Lower leg skin (tissue), 3 donors: ENCODE results near the gene EML6.

ENCODE experiments used
- POLR2A ChIP-seq, 2 donors: fragments of 450-650 bp; IDR thresholded peaks; one replicate each; pipeline ENCODE4 v1.6.1; 2016 to 2017; ENCODE audit warnings: antibody characterized with exemption in 2 of 2, mild to moderate bottlenecking in 1 of 2, moderate library complexity in 1 of 2
- TF ChIP-seq, protein P1 (sequence below), 3 donors: fragments of 450-650 bp; IDR thresholded peaks; one replicate each; pipeline ENCODE4 v1.5.1; 2016; ENCODE audit warnings: antibody characterized with exemption in 3 of 3, mild to moderate bottlenecking in 3 of 3, moderate library complexity in 2 of 3

DNA sequence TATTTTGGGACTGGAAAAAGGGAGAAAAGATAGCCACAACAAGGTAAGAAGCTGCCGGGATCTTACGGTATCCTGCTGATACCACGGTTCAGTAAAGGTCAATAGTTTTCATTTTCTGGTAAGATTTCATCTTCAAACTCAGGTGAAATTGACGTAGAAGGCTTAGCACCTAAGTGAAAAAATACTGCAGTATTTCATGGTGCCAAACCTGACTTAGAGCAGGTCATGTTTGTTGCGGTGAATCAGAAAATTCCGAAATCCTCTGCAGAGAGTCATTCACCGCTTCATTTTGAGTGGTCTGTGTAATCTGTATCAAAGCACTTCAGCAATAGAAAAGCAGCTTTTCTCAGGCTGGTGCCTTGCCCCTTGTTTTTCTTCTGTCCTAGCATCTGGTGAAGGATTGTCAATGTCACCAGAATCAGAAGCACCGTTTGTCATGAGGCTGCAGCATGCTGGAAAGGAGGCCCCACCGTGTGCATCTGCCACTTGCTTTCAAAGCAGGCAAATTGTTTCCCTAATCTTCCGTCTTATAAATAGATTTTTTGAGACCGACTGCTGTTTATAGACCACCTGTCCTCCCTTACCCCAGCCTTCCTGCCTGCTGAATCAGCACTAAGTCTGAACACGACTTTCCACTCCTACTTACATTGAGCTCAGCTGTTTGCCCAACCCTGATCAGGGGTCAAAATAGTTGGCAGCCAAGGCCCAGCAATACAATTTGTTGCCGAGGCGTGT, 156.3 kb downstream of the EML6 start:
- TF ChIP-seq, protein P1, sequence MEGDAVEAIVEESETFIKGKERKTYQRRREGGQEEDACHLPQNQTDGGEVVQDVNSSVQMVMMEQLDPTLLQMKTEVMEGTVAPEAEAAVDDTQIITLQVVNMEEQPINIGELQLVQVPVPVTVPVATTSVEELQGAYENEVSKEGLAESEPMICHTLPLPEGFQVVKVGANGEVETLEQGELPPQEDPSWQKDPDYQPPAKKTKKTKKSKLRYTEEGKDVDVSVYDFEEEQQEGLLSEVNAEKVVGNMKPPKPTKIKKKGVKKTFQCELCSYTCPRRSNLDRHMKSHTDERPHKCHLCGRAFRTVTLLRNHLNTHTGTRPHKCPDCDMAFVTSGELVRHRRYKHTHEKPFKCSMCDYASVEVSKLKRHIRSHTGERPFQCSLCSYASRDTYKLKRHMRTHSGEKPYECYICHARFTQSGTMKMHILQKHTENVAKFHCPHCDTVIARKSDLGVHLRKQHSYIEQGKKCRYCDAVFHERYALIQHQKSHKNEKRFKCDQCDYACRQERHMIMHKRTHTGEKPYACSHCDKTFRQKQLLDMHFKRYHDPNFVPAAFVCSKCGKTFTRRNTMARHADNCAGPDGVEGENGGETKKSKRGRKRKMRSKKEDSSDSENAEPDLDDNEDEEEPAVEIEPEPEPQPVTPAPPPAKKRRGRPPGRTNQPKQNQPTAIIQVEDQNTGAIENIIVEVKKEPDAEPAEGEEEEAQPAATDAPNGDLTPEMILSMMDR (IDR thresholded peaks at IDR 0.05) = no peak
- TF ChIP-seq POLR2A (IDR thresholded peaks at IDR 0.05) = no peak
